Effector memory CD4-positive, alpha-beta T cell (primary cell): ENCODE results near the gene LZIC.
A peak's percentile ranks its signal among the peaks of the same experiment; 100 is the strongest.

Experiments
- DNase-seq, 3 donors: peaks; one replicate each; pipeline ENCODE4 v3.0.0-alpha.2; 2020
- H3K27ac ChIP-seq: 2 replicates; pipeline ENCODE4 v1.7.0; 2013; ENCODE audit warnings: mild to moderate bottlenecking, low read length, moderate library complexity; ENCODE audit not compliant: insufficient read depth, poor library complexity, severe bottlenecking
- H3K27me3 ChIP-seq: replicated peaks from 2 replicates; pipeline ENCODE4 v1.7.0; 2013; ENCODE audit warnings: mild to moderate bottlenecking, low read length; ENCODE audit not compliant: insufficient read depth, control insufficient read depth, poor library complexity, severe bottlenecking
- H3K36me3 ChIP-seq: 2 replicates; pipeline ENCODE4 v1.7.0; 2013; ENCODE audit warnings: mild to moderate bottlenecking, low read length, moderate library complexity; ENCODE audit not compliant: control insufficient read depth, insufficient read depth
- H3K4me1 ChIP-seq: 2 replicates; pipeline ENCODE4 v1.7.0; 2013; ENCODE audit warnings: low read length, mild to moderate bottlenecking; ENCODE audit not compliant: control insufficient read depth, insufficient read depth, poor library complexity, severe bottlenecking
- H3K4me3 ChIP-seq: 2 replicates; pipeline ENCODE4 v1.7.0; 2013; ENCODE audit warnings: low read length, low read depth, mild to moderate bottlenecking; ENCODE audit not compliant: insufficient read depth, poor library complexity, severe bottlenecking
- H3K9me3 ChIP-seq: 2 replicates; pipeline ENCODE4 v1.7.0; 2013; ENCODE audit warnings: mild to moderate bottlenecking, low read length, moderate library complexity; ENCODE audit not compliant: control insufficient read depth

LZIC gene

DNA sequence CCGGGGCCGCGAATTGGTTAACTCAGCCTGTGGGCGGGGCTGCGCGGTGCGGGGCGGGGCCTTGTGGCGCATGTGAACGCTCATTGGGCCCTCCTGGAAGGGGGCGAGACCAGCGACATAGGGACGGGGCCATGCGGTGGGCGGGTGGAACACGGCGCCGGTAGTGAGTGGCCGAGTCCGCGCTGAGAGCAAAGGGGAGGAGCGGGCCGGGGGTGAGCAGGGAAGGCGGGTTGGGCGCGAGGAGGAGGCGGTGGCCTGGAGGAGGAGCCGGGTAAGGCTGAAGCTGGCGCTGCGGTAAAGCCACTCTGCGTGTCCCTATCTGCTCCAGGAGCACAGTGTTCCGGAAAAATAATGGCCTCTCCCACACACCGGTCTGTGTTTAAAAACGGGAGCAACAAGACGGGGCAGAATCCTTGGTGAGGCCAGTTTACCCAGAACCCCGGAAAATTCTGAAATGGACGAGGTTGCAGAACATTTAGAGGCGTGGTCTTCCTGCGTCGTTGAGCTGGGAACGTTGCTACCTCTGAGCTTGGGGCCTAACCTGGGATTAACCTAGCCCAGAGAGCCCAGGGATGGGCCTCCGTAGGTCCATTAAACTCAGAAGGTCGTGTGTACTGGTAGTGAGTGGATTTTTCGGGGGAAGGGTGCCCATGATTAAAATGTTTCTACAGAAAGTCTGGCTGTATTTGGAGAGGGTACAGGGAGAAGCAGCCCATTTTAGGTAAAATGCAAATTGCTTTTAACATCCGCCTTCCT lies 32.6 kb downstream of the LZIC start:
- peak; percentile 100 for DNase-seq
- no peaks in the 10 kb centered on the region for H3K27me3 ChIP-seq
- no peaks in the 10 kb centered on the region for H3K36me3 ChIP-seq
- H3K27ac ChIP-seq = peak overlapping the region; percentile 64
- no peaks in the 10 kb centered on the region for H3K9me3 ChIP-seq
- H3K4me1 ChIP-seq = peaks cover 11% of the 10 kb centered on the region
- peak overlapping the region; percentile 59 for H3K4me3 ChIP-seq

DNA sequence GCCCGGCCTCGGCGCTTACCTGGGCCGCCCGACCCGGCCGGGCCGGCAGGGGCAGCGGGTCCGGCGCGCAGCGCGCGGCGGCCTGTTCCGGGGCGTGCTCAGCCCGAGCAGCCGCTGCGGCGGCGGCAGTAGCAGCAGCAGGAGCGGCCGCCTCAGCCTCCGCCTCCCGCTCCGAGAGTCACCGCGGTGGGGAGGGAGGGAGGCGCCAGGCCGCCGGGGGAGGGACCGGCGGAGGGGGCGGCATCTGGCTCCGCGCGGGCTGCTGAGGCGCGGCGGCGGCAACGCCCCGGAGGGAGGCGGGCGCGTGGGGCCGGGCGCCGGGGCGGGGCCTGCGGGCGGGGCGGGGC lies 33.1 kb downstream of the LZIC start, which contains the start of gene CTNNBIP1:
Gene CTNNBIP1, minus strand, starts transcription at position 194 of the 347 bp plus-strand sequence. CDS start 38,205 bp downstream, outside the sequence.
- H3K4me1 ChIP-seq = peaks cover 11% of the 10 kb centered on the region
- no peak for DNase-seq
- no peaks in the 10 kb centered on the region for H3K36me3 ChIP-seq
- H3K27ac ChIP-seq = peak within 1 kb of the TSS; percentile 64
- H3K9me3 ChIP-seq = no peaks in the 10 kb centered on the region
- H3K27me3 ChIP-seq = no peaks in the 10 kb centered on the region
- peak within 1 kb of the TSS; percentile 72 for H3K4me3 ChIP-seq

- Histone ChIP-seq H3K4me3 (peak overlapping the region; percentile 72), H3K27ac (peak overlapping the region; percentile 21), H3K36me3 (no peaks in the 10 kb centered on the region), H3K27me3 (no peaks in the 10 kb centered on the region), H3K4me1 (peaks cover 11% of the 10 kb centered on the region), H3K9me3 (no peaks in the 10 kb centered on the region)
- peak in 2 of 3 donors; percentile 3 to 9 for DNase-seq
Observed at GRCh38 chr1:9909234-9910046, 33.8 kb downstream of the LZIC start.

DNA sequence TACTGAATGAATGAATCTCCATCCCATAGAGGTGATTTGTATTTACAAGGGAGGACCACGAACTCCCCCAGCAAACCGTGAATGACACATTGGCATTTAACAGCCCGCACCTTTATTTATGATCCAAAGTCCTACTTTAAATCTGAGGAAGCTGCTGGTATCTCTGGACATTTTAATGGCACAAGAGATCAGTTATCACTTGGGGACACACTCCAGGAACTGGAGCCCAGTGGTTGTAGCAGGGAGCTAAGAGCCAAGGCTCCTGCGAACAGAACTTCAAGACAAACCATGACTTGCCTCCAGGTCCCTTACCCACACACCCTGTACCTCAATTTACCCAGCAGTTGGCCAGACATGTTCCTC lies 34.3 kb downstream of the LZIC start:
- no peaks in the 10 kb centered on the region for H3K9me3 ChIP-seq
- no peak for DNase-seq
- H3K4me3 ChIP-seq = no peak overlapping the region
- H3K4me1 ChIP-seq = peaks cover 11% of the 10 kb centered on the region
- H3K27me3 ChIP-seq = no peaks in the 10 kb centered on the region
- H3K36me3 ChIP-seq = no peaks in the 10 kb centered on the region
- no peak overlapping the region for H3K27ac ChIP-seq

DNA sequence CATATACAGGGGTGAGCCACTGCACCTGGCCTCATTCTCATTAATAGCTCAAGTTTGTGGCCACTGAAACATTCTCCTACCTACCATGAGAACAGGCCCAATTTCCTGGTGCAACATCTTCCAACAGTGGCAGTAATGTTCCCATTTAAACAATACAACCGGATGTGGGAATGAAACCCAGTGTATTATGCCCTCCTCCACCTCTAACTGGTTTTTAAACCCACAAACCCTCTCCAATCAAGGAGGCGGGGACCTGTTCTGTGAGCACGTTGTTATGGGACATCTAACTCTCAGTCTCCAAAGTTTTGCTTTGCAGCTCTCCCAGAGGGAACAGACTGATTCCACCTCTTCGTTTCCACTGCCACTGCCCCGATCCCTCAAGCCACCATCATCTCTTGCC lies 35.8 kb downstream of the LZIC start:
- Histone ChIP-seq H3K4me1 (peaks cover 11% of the 10 kb centered on the region), H3K36me3 (no peaks in the 10 kb centered on the region), H3K27me3 (no peaks in the 10 kb centered on the region), H3K27ac (no peak overlapping the region), H3K9me3 (no peaks in the 10 kb centered on the region), H3K4me3 (no peak overlapping the region)
- DNase-seq = no peak

DNA sequence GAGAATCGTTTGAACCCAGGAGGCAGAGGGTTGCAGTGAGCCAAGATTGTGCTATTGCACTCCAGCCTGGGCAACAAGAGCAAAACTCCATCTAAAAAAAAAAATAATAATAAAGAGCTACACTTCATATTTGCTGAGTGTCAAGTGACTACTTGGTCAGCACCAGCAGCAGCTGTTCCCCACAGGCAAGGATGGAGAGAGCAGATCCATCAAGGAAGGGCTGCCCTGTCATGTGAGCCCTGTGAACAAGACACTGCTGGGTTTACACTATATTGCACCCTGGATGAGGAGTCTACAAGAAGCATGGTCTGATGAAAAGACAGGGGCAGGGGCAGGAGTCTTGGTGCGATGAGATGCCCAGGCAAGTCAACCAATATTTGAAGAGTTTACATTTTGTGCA lies 36.7 kb downstream of the LZIC start:
- no peaks in the 10 kb centered on the region for H3K27me3 ChIP-seq
- no peak overlapping the region for H3K4me3 ChIP-seq
- H3K36me3 ChIP-seq = no peaks in the 10 kb centered on the region
- no peaks in the 10 kb centered on the region for H3K9me3 ChIP-seq
- H3K27ac ChIP-seq = no peak overlapping the region
- H3K4me1 ChIP-seq = peaks cover 11% of the 10 kb centered on the region
- DNase-seq = no peak

GRCh38 chr1:9905010-9905409 lies 38.2 kb downstream of the LZIC start:
- no peak overlapping the region for H3K27ac ChIP-seq
- no peaks in the 10 kb centered on the region for H3K36me3 ChIP-seq
- no peaks in the 10 kb centered on the region for H3K9me3 ChIP-seq
- peaks cover 11% of the 10 kb centered on the region for H3K4me1 ChIP-seq
- H3K27me3 ChIP-seq = no peaks in the 10 kb centered on the region
- H3K4me3 ChIP-seq = no peak overlapping the region
- no peak for DNase-seq

GRCh38 chr1:9904596-9904995 lies 38.6 kb downstream of the LZIC start:
- no peak overlapping the region for H3K4me3 ChIP-seq
- no peaks in the 10 kb centered on the region for H3K27me3 ChIP-seq
- H3K27ac ChIP-seq = no peak overlapping the region
- H3K4me1 ChIP-seq = peaks cover 10% of the 10 kb centered on the region
- no peaks in the 10 kb centered on the region for H3K9me3 ChIP-seq
- H3K36me3 ChIP-seq = no peaks in the 10 kb centered on the region
- DNase-seq = no peak

DNA sequence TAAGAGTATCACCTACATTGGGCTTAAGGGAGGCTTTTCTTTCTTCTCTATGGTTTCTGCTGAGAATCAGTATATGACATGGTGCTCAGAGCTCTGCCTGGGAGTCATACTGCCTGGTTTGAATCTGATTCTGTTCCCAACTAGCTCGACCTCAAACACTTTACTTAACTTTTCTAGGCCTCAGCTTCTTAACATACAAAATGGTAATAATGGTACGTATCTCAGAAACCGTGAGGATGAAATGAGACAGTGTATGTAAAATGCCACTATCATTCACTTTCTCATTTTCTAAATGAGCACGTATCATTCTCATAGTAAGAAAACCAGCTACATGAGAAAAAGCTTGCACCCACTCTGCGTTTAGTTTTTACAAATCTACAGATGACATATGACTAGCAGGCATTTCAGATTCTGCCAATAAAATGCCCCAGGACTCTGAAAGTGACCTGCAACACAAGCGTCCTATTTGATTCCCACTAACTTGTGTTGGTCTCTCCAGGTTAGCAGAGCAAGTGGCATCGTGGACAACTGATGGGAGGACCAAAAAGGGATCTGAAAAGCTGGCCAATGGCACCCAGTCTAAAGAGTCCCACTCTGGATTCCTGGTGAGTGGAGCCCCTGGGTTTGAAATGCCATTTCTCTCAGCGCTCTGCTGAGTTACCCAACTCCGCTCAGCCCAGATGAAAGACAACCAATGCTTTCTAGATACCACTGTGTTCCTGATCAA lies 39.2 kb downstream of the LZIC start:
- no peaks in the 10 kb centered on the region for H3K9me3 ChIP-seq
- H3K4me1 ChIP-seq = peaks cover 4% of the 10 kb centered on the region
- no peaks in the 10 kb centered on the region for H3K27me3 ChIP-seq
- DNase-seq = no peak
- no peak overlapping the region for H3K4me3 ChIP-seq
- H3K27ac ChIP-seq = no peak overlapping the region
- H3K36me3 ChIP-seq = no peaks in the 10 kb centered on the region

DNA sequence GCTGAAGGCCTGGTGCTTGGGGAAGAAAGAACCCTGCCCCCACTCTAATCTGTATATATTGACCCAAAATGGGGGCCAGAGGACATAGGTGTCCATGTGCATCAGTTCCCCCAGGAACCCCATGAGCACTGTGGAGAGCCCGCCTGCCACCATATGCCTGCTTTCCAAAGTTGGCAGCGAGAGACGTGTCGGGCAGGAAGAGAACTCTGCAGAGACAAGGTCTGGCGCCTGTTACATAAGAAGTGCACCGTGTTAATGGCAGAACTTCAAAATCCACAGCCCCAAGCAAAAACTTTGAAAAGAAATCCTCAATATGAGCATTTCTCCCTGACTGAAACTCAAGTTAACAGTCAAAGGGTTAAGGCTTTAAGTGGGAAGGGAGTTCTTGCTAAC lies 41.1 kb downstream of the LZIC start:
- no peaks in the 10 kb centered on the region for H3K4me1 ChIP-seq
- H3K36me3 ChIP-seq = no peaks in the 10 kb centered on the region
- no peak overlapping the region for H3K4me3 ChIP-seq
- no peaks in the 10 kb centered on the region for H3K9me3 ChIP-seq
- no peak overlapping the region for H3K27ac ChIP-seq
- no peak for DNase-seq
- no peaks in the 10 kb centered on the region for H3K27me3 ChIP-seq
